ENCODE results near the gene ZFTA. TPM values are rescaled to one million over a fixed set of nuclear protein-coding genes. Genes with fewer than 3 reads are reported as not detected.

ZFTA gene
- total and polyA plus RNA-seq, 5 donors from 2014 or later: 0.07 to 2.2 (median 0.10) TPM; not detected in 1

- Mint-ChIP-seq H3K27ac (no peak overlapping the region), H3K27me3 (peaks cover 10% of the 10 kb centered on the region), H3K4me3 (no peak overlapping the region), H3K4me1 (peaks cover 0 to 13% (median 8%) of the 10 kb centered on the region in 4 donors), H3K9me3 (peaks cover 0 to 3% (median 0%) of the 10 kb centered on the region in 7 donors), H3K36me3 (no peaks in the 10 kb centered on the region)
- Histone ChIP-seq H3K4me1 (ENCODE audit: control insufficient read depth, insufficient read depth, low read length, poor library complexity, severe bottlenecking) (peaks cover 16% of the 10 kb centered on the region), H3K4me3 (ENCODE audit: low read depth, low read length) (no peak overlapping the region), H3K27ac (ENCODE audit: insufficient read depth, low read length, poor library complexity, severe bottlenecking) (no peak overlapping the region), H3K27me3 (ENCODE audit: control insufficient read depth, insufficient read depth, low read length) (no peaks in the 10 kb centered on the region), H3K36me3 (ENCODE audit: control insufficient read depth, insufficient read depth, low read length) (peaks cover 3% of the 10 kb centered on the region), H3K9me3 (ENCODE audit: control insufficient read depth in 2 of 2, low read length in 2 of 2) (no peaks in the 10 kb centered on the region)
- no peak for DNase-seq
- no peak for ATAC-seq (ENCODE audit: low read depth in 2 of 2)
Observed at GRCh38 chr11:63764679-63765647, 3.6 kb downstream of the ZFTA start.

DNA sequence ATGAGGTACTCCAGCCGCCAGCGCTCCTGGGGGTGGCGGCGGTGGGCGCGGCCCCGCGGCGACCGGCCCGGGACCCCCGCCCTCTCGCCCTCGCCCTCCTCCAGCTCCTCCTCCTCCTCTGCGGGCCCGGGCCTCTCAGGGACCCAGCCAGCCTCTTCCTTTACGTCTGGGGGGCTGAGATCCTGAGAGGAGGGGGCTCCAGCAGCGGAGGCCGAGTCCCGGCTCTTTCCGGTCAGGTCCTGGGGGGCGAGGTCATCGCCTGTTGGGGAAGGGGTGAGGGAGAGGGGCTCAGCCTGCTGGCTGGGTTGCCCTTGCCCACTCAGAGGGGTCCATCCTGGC is 4.3 kb downstream of the ZFTA start:
- Histone ChIP-seq H3K27me3 (ENCODE audit: control insufficient read depth, insufficient read depth, low read length) (no peaks in the 10 kb centered on the region), H3K4me1 (ENCODE audit: control insufficient read depth, insufficient read depth, low read length, poor library complexity, severe bottlenecking) (peaks cover 10% of the 10 kb centered on the region), H3K36me3 (ENCODE audit: control insufficient read depth, insufficient read depth, low read length) (peaks cover 3% of the 10 kb centered on the region), H3K9me3 (ENCODE audit: control insufficient read depth in 2 of 2, low read length in 2 of 2) (no peaks in the 10 kb centered on the region), H3K4me3 (ENCODE audit: low read depth, low read length) (no peak overlapping the region), H3K27ac (ENCODE audit: insufficient read depth, low read length, poor library complexity, severe bottlenecking) (no peak overlapping the region)
- H3K9me3 Mint-ChIP-seq: peaks cover 0 to 3% (median 0%) of the 10 kb centered on the region in 7 donors
- peaks cover 9% of the 10 kb centered on the region for H3K27me3 Mint-ChIP-seq
- DNase-seq (no peak), ATAC-seq (ENCODE audit: low read depth in 2 of 2) (no peak)
- no peak overlapping the region for H3K4me3 Mint-ChIP-seq
- H3K36me3 Mint-ChIP-seq: no peaks in the 10 kb centered on the region
- peaks cover 0 to 11% (median 8%) of the 10 kb centered on the region in 4 donors for H3K4me1 Mint-ChIP-seq
- no peak overlapping the region for H3K27ac Mint-ChIP-seq

DNA sequence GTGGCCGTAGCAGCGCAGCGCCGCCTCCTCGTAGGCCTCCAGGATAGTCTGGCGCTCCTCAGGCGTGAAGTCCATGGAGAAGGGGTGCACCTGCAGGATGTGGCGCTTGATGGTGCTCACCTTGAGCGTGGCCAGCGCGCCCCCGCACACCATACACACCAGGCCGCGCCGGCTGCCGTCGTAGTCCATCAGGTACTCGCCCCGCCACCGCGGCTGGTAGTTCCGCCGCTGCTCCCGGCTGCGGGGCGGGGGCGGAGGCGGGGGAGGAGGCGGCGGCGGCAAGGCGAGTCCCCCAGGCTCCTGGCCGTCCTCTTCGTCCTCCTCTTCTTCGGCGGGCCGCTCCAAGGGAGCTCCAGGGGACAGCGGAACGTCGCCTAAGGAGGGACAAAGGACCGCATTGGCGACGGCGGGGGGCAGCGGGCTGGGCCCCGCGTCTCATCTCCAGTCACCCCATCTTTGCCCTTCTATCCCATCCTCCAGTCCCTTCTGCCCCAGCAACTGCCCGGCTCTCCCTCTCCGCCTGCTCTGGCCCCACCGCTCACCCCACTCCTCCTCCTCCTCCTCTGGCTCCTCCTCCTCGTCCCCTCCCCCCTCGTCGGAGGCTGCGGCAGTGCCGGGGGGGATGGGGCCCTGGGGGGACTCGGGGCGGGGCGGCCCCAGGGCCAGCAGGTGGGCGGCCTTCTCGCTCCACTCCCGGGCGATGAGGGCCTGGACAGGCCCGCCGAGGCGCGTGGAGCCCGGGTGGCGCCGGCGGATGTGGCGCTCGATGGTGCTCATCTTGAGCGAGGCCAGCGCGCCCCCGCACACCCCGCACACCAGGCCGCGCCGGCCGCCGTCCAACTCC is 4.9 kb downstream of the ZFTA start:
- Histone ChIP-seq H3K9me3 (ENCODE audit: control insufficient read depth in 2 of 2, low read length in 2 of 2) (no peaks in the 10 kb centered on the region), H3K27ac (ENCODE audit: insufficient read depth, low read length, poor library complexity, severe bottlenecking) (no peak overlapping the region), H3K4me1 (ENCODE audit: control insufficient read depth, insufficient read depth, low read length, poor library complexity, severe bottlenecking) (peaks cover 4% of the 10 kb centered on the region), H3K4me3 (ENCODE audit: low read depth, low read length) (no peak overlapping the region), H3K36me3 (ENCODE audit: control insufficient read depth, insufficient read depth, low read length) (peaks cover 3% of the 10 kb centered on the region), H3K27me3 (ENCODE audit: control insufficient read depth, insufficient read depth, low read length) (no peaks in the 10 kb centered on the region)
- Mint-ChIP-seq H3K27ac (no peak overlapping the region), H3K27me3 (peaks cover 9% of the 10 kb centered on the region), H3K9me3 (peaks cover 0 to 3% (median 0%) of the 10 kb centered on the region in 7 donors), H3K4me3 (no peak overlapping the region), H3K36me3 (no peaks in the 10 kb centered on the region), H3K4me1 (peaks cover 0 to 11% (median 8%) of the 10 kb centered on the region in 4 donors)
- DNase-seq (no peak), ATAC-seq (ENCODE audit: low read depth in 2 of 2) (no peak)

DNA sequence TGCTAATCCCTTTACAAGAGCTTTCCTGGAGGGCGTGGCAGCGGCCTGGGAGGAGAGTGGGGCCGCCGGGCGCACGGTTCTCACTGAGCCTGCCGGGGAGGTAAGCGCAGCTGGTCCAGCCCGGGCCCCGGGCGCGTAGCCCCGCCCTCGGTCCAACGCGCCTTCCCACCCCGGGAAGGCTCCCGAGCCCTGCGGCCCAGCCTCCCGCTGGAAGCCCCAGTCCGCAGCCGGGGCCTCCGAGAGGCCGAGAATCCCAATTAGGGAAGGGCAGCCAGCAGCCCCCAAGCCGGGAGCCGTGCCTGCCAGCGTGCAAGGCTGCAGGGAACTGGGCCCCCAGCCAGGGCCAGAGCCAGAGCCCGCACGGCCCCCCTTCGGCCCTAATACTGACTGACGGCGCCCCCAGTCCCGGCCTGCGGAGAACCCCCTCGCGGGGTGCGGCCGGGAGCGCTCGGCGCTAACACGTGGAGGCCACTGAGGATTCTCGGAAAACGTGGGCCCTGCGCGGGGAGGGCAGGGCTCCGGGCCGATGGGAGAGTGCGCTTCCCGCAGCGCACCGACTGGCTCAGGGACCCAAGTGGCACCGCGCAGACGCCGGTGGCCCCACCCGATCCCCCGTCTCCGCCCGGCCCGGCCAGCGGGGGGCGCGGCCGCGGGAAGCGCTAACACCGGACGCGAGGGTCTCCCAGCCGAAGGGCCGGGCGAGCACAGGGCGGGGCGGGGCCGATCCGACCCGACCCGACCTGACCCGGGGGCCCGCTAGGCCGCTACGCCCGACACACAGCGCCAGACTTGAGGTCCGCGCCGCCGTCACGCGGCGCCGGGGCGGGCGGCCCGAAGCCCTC is 5.7 kb downstream of the ZFTA start:
- Mint-ChIP-seq H3K4me3 (no peak overlapping the region), H3K27ac (no peak overlapping the region), H3K36me3 (no peaks in the 10 kb centered on the region), H3K9me3 (peaks cover 0 to 3% (median 0%) of the 10 kb centered on the region in 7 donors), H3K27me3 (peaks cover 8% of the 10 kb centered on the region), H3K4me1 (peaks cover 0 to 11% (median 8%) of the 10 kb centered on the region in 4 donors)
- Histone ChIP-seq H3K27ac (ENCODE audit: insufficient read depth, low read length, poor library complexity, severe bottlenecking) (no peak overlapping the region), H3K27me3 (ENCODE audit: control insufficient read depth, insufficient read depth, low read length) (no peaks in the 10 kb centered on the region), H3K36me3 (ENCODE audit: control insufficient read depth, insufficient read depth, low read length) (peaks cover 5% of the 10 kb centered on the region), H3K4me1 (ENCODE audit: control insufficient read depth, insufficient read depth, low read length, poor library complexity, severe bottlenecking) (peaks cover 3% of the 10 kb centered on the region), H3K9me3 (ENCODE audit: control insufficient read depth in 2 of 2, low read length in 2 of 2) (no peaks in the 10 kb centered on the region), H3K4me3 (ENCODE audit: low read depth, low read length) (no peak overlapping the region)
- ATAC-seq (ENCODE audit: low read depth in 2 of 2) (no peak), DNase-seq (no peak)

DNA sequence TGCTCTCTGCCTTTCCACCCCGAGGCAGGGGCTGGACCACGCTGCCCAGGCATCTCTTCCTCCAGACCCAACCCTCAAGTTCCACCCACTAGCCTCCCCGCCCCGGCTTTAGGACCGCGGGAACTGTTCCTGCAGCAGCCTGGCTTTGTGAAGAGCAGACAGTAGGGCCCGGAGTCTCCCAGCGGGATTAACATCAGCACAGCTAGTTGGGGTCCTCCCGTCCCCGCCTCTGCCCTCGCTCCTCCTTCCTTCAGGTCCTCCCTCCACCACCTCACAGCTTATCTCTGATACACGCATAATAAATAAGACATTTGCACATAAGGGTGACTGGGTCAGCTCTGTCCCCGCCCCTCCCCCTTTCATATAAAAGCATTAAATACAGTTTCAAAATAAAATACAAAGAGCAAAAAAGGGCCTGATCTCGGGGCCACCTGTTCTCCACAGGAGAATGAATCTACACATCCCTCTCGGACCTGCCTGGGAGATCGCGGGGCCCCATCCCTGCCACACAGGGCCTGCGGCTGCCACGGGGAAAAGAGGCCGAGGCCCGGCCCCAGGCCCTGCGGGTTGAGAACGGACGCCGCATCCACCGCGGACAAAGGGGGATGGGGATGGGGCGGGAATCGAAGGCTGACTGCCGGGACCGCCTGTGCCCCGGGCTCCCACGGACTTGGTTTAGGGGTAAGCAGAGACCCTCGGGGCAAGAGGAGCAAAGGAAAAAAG is 6.5 kb downstream of the ZFTA start:
- Mint-ChIP-seq H3K27ac (peak overlapping the region in 1 of 3 donors; percentile 11), H3K9me3 (peaks cover 0 to 2% (median 0%) of the 10 kb centered on the region in 7 donors), H3K4me1 (peaks cover 0 to 3% (median under 1%) of the 10 kb centered on the region in 4 donors), H3K36me3 (peaks cover 2% of the 10 kb centered on the region), H3K4me3 (no peak overlapping the region), H3K27me3 (no peaks in the 10 kb centered on the region)
- Histone ChIP-seq H3K36me3 (ENCODE audit: control insufficient read depth, insufficient read depth, low read length) (peaks cover 7% of the 10 kb centered on the region), H3K4me1 (ENCODE audit: control insufficient read depth, insufficient read depth, low read length, poor library complexity, severe bottlenecking) (no peaks in the 10 kb centered on the region), H3K4me3 (ENCODE audit: low read depth, low read length) (no peak overlapping the region), H3K27ac (ENCODE audit: insufficient read depth, low read length, poor library complexity, severe bottlenecking) (no peak overlapping the region), H3K27me3 (ENCODE audit: control insufficient read depth, insufficient read depth, low read length) (no peaks in the 10 kb centered on the region), H3K9me3 (ENCODE audit: control insufficient read depth in 2 of 2, low read length in 2 of 2) (no peaks in the 10 kb centered on the region)
- DNase-seq (no peak), ATAC-seq (ENCODE audit: low read depth in 2 of 2) (no peak)

- Mint-ChIP-seq H3K9me3 (no peaks in the 10 kb centered on the region), H3K4me3 (no peak overlapping the region), H3K36me3 (peaks cover 11% of the 10 kb centered on the region), H3K27me3 (no peaks in the 10 kb centered on the region), H3K27ac (no peak overlapping the region), H3K4me1 (no peaks in the 10 kb centered on the region)
- Histone ChIP-seq H3K9me3 (ENCODE audit: control insufficient read depth in 2 of 2, low read length in 2 of 2) (no peaks in the 10 kb centered on the region), H3K27me3 (ENCODE audit: control insufficient read depth, insufficient read depth, low read length) (no peaks in the 10 kb centered on the region), H3K4me1 (ENCODE audit: control insufficient read depth, insufficient read depth, low read length, poor library complexity, severe bottlenecking) (no peaks in the 10 kb centered on the region), H3K4me3 (ENCODE audit: low read depth, low read length) (no peak overlapping the region), H3K36me3 (ENCODE audit: control insufficient read depth, insufficient read depth, low read length) (peaks cover 7% of the 10 kb centered on the region), H3K27ac (ENCODE audit: insufficient read depth, low read length, poor library complexity, severe bottlenecking) (no peak overlapping the region)
- DNase-seq: no peak
- no peak for ATAC-seq (ENCODE audit: low read depth in 2 of 2)
Observed at GRCh38 chr11:63761188-63761587, 7.4 kb downstream of the ZFTA start.

All from CD4-positive, CD25-positive, alpha-beta regulatory T cell (primary cell).